IPS-18c (cell line): ENCODE measurements around the gene CTNNA2.
"Not testable (repeated sequence)": the region's sequence is repeated elsewhere in the genome, so short reads cannot be mapped to it uniquely, and the experiment has no call there.

Experiments
- H3K4me3 ChIP-seq: 2 replicates; pipeline ENCODE4 v1.7.0; 2013; ENCODE audit warnings: low read depth, mild to moderate bottlenecking, low read length, moderate library complexity; ENCODE audit not compliant: insufficient read depth
- H3K9me3 ChIP-seq: one replicate; pipeline ENCODE4 v1.6.1; 2013; ENCODE audit warnings: mild to moderate bottlenecking, low read length, moderate library complexity; ENCODE audit not compliant: control insufficient read depth, insufficient read depth

Gene CTNNA2

DNA sequence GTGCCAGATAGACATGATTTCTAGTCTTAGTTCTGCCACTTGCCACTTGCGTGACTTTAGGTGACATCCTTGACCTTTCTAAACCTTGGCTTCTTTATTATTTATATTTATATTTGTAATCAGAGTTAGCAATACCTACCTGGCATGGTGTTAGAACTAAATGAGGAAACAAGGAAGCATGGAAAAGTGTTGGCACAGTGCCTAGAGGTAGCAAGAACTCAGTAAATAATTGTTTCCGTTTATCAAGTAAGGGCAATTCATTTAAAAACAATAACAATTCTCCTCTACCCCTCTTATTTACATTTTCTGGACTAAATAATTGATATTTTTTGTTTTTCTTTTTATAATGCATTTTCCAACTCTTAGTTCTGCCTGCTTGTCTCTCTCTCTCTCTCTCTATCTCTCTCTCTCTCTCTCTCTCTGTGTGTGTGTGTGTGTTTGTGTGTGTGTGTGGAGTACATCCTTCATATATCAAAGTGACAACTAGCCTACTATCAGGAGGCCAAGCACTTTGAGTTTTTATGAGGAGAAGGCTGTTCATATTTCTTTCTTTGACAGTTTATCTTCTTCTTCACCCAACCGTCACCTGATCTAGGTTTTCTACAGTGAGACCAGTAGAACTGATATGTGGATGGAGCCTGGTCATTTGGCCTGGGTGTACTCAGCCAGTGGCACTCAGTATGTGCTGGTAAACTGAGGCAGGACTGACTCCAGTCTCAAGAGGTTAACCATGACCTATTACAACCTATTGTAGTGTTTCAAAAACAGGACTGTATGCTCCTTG is 657.2 kb downstream of the CTNNA2 start:
- Histone ChIP-seq H3K9me3 (no peaks in the 10 kb centered on the region), H3K4me3 (no peak overlapping the region)

DNA sequence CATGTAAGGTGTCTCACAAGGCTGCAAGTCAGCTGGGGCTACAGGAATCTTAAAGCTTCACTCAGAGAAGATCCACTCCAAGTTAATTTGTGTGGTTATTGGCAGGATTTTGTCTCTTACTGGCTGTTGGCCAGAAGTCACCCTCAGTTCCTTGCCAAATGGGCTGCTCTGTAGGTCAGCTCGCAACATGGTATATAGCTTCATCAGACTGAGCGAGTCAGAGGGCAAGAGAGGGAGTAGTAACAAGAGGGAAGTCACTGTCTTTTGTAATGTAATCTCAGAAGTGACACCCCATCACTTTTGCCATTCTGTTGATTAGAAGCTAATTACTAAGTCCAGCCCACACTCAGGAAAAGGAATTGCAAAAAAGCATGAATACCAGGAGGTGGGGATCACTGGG is 672.2 kb downstream of the CTNNA2 start:
- Histone ChIP-seq H3K9me3 (no peaks in the 10 kb centered on the region), H3K4me3 (no peak overlapping the region)

DNA sequence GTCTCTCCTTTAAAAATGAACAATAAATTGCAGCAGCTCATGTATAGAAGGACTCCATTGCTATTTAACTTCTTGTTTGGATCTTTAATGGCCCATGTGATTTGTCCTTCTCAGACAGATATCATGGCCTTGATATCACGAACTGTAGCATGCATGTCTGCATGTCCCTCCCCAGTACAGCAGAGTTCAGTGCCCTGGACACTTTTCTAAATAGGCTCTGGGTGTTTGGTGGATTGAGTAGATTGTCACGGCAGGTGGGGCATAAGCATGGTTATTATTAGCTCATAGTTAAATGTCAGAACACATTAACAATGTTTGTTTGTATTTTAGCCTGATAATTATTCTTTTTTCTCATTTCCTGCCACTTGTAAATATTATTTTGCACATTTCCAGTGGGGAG is 673.4 kb downstream of the CTNNA2 start:
- Histone ChIP-seq H3K9me3 (no peaks in the 10 kb centered on the region), H3K4me3 (no peak overlapping the region)

- no peak overlapping the region for H3K4me3 ChIP-seq
- H3K9me3 ChIP-seq, result no peaks in the 10 kb centered on the region
These were observed 674.3 kb downstream of the CTNNA2 start for GRCh38 chr2:80187156-80187555.

DNA sequence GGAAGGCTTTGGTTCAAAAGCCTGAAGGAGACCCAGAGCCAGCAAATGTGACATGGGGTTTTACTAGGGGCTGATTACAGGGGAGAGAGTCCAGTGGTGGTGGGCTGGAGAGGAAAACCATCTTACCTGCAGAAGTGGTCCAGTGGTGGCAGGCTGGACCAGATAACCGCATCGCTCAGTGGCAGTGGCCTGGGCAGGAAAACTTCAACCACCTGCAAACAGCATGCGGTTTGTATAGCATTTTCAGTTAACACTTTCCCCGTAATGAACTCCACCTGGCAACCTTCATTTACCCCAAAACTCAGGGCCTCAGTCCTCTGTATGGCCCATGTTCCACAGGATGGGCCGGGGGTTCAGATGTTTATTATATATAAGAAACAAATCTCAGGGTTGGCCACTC is 677.3 kb downstream of the CTNNA2 start:
- no peaks in the 10 kb centered on the region for H3K9me3 ChIP-seq
- H3K4me3 ChIP-seq, result no peak overlapping the region

DNA sequence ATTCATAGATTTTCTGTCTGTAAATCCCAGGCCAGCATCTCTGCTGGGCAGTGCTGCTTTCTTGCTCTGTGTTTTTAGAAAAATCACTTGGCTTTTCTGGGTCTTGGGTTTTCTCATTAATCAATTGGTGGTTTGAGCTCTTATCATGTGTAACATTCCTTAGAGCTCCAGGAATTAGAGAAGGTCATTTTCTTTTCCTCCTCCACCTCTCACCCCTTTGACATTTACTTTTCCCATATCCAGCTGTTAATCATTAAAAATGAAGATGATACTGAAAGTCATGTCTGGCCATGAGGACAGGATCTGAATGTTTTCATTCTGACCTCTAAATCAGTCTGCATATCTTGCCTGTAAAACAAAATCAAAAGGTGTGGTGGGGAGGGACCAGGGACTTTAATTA is 680.7 kb downstream of the CTNNA2 start:
- Histone ChIP-seq H3K4me3 (no peak overlapping the region), H3K9me3 (no peaks in the 10 kb centered on the region)

DNA sequence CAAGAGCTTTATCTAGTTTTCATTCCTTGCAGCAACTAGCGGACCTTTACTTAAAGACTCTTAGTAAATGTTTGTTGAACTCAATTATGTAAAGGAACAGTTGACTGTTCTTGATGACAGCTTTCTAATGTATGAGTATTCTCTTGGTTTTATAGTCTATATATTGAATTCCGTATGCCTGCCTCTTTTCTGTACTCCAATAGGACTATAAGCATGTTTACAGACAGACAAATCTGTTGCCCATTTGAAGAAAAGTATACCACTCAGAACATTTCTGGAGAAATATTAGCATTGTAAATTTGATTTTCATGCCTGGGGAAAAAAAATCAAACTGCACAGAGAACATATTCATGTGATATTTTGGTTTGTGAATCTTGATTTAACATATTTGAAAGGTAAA is 682.2 kb downstream of the CTNNA2 start:
- no peak overlapping the region for H3K4me3 ChIP-seq

DNA sequence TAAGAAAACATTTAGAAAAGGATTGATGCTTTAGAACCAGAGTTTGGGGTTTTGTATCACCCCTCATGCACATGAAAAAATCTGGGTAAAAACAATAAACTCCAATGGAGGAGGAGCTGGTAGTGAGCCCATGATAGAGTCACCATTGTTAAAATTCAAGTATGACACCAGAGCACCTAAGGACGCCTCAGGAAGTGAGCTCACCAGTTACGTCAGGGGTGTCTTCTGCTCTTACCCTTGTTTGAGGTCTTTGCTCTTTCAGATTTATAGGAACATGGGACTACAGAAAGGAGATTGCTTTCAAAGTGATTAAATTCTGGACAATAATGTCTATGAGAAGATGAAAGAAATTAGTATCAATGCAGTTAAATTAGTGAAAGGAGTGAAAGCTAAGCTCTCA is 685.2 kb downstream of the CTNNA2 start:
- Histone ChIP-seq H3K4me3 (no peak overlapping the region), H3K9me3 (no peaks in the 10 kb centered on the region)

More for the DNA sequence above, 682.2 kb downstream of the CTNNA2 start:
- no peaks in the 10 kb centered on the region for H3K9me3 ChIP-seq

DNA sequence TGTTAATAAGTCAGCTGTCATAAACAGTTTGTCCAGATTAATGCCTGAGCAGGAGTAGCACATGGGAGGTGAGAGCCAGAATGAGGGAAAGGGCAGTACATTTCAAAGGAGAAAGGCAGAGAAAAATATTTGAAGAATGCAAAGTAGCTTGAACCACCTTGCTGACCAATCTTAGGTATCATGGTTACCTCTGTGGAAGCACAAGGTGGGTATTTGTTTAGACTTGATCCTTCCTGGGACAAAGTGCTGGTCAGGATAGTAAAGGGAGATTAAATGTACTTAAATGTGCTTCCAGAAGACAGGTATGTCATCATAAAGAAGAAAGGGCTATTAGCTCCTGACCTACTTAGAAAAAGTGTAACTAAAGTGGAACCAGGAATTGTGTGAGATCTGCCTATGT is 686.7 kb downstream of the CTNNA2 start:
- no peaks in the 10 kb centered on the region for H3K9me3 ChIP-seq
- no peak overlapping the region for H3K4me3 ChIP-seq

DNA sequence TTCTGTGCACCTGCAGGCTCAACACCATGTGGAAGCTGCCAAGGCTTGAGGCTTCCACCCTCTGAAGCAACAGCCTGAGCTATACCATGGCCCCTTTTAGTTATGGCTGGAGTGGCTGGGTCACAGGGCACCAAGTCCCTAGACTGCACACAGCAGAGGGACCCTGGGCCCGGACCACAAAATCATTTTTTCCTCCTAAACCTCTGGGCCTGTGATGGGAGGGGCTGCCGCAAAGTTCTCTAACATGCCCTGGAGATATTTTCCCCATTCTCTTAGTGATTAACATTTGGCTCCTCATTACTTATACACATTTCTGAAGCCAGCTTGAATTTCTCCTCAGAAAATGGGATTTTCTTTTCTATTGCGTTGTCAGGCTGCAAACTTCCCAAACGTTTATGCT is 691.1 kb downstream of the CTNNA2 start:
- H3K9me3 ChIP-seq, H3K4me3 ChIP-seq: not testable (repeated sequence)

- Histone ChIP-seq H3K9me3 (no peaks in the 10 kb centered on the region), H3K4me3 (no peak overlapping the region)
These were observed 692.6 kb downstream of the CTNNA2 start for GRCh38 chr2:80205498-80205897.

DNA sequence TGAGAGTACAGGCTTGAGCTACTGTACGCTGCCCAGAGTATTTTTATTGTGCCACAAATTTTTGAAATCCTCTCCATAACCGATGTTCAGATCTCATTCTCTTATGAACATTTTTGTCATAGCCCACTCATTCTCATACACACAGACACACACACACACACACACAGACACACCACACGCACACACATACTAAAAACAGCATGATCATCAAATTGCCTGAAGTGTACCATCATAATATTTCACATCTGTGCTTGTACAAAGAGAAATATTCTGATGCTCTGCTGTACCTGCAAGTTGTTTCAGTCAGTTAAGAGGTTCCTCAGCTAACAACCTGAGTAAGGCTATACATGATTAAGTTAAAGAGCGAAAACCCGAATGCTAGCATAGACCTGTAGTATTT is 696.6 kb downstream of the CTNNA2 start:
- Histone ChIP-seq H3K4me3 (no peak overlapping the region), H3K9me3 (no peaks in the 10 kb centered on the region)

- peaks cover 2% of the 10 kb centered on the region for H3K9me3 ChIP-seq
- H3K4me3 ChIP-seq, result no peak overlapping the region
These were observed 704.6 kb downstream of the CTNNA2 start for GRCh38 chr2:80217446-80217845.

DNA sequence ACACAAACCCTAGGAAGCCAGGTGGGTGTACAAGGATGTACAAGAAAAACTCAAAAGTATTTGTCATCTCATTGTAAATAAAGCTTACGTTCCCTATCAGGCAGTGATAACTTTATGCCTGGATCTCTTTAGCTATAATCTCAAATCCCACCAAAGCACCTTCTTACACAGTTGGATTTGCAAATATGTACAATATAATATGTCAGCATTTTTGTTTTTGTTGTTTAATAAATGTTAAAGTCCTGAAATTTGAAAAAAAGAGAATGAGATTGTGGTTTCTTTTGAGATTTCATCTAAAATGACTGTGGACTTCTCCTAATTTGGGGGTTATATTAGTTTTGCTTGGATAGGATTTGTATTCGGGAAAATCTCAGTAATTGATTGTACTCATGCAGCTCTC is 709.8 kb downstream of the CTNNA2 start:
- no peak overlapping the region for H3K4me3 ChIP-seq
- H3K9me3 ChIP-seq, result no peaks in the 10 kb centered on the region

GRCh38 chr2:80231421-80231820 is 718.6 kb downstream of the CTNNA2 start:
- Histone ChIP-seq H3K9me3 (no peaks in the 10 kb centered on the region), H3K4me3 (no peak overlapping the region)

GRCh38 chr2:80233333-80233732 is 720.5 kb downstream of the CTNNA2 start:
- no peaks in the 10 kb centered on the region for H3K9me3 ChIP-seq

DNA sequence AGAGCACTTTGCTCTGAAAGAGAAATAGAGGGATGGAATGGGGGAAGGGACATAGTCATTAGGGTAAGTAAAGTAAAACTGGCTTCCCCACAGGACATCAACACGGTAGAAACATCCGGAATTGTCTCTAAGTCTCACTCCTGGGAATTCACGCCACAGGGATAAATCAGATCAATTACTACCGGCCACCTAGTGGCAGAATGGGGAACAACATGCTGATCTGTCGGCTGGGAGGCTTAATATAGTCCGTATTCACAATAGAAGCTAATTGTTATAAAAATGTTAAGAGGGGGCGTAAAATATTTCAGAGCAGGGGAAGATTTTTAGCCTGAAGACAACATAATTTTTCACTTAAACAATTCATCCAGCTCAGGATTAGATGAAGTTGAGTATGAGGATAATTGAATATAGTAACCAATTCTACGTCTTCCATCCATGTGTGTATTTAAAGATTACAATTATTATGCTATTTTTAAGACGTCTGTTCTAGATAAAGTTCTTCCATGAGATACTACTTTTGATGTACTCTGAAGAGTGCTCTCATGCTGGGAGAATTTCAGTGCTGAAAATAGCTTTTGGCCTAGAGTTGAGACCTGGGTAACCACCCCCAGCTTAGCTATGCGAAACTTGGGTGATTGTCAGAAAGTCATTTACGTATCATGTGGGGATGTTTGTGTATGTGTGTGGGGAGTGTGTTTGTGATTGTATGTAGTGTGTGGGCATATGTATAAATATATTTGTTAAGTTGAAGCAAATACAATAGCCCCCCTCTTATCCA is 726.0 kb downstream of the CTNNA2 start:
- no peaks in the 10 kb centered on the region for H3K9me3 ChIP-seq
- no peak overlapping the region for H3K4me3 ChIP-seq

More at GRCh38 chr2:80233333-80233732, 720.5 kb downstream of the CTNNA2 start:
- no peak overlapping the region for H3K4me3 ChIP-seq

GRCh38 chr2:80242355-80242910 is 729.6 kb downstream of the CTNNA2 start:
- Histone ChIP-seq H3K9me3 (no peaks in the 10 kb centered on the region), H3K4me3 (no peak overlapping the region)
